BE2C (cell line): ENCODE results near the gene EFCAB6.

Source experiments
- DNase-seq: peaks from one replicate; pipeline ENCODE4 v3.0.0-alpha.2; 2020
- H3K27me3 ChIP-seq: fragments of 250-450 bp; sonication (Bioruptor Pico); 2 replicates; pipeline ENCODE4 v1.5.1; 2020; ENCODE audit warnings: mild to moderate bottlenecking
- H3K36me3 ChIP-seq: fragments of 250-450 bp; sonication (Bioruptor Pico); 2 replicates; pipeline ENCODE4 v1.5.1; 2020; ENCODE audit warnings: mild to moderate bottlenecking
- H3K4me1 ChIP-seq: fragments of 250-450 bp; sonication (Bioruptor Pico); 2 replicates; pipeline ENCODE4 v1.5.1; 2020
- H3K4me3 ChIP-seq: 2 replicates; pipeline ENCODE4 v1.5.1; 2011; ENCODE audit warnings: low read depth, low read length
- H3K9me3 ChIP-seq: fragments of 250-450 bp; sonication (Bioruptor Pico); 2 replicates; pipeline ENCODE4 v1.5.1; 2020
- TF ChIP-seq, protein P1 (sequence below): IDR thresholded peaks from 2 replicates; pipeline ENCODE4 v1.5.1; 2012; ENCODE audit warnings: mild to moderate bottlenecking, low read depth, low read length

EFCAB6 gene

DNA sequence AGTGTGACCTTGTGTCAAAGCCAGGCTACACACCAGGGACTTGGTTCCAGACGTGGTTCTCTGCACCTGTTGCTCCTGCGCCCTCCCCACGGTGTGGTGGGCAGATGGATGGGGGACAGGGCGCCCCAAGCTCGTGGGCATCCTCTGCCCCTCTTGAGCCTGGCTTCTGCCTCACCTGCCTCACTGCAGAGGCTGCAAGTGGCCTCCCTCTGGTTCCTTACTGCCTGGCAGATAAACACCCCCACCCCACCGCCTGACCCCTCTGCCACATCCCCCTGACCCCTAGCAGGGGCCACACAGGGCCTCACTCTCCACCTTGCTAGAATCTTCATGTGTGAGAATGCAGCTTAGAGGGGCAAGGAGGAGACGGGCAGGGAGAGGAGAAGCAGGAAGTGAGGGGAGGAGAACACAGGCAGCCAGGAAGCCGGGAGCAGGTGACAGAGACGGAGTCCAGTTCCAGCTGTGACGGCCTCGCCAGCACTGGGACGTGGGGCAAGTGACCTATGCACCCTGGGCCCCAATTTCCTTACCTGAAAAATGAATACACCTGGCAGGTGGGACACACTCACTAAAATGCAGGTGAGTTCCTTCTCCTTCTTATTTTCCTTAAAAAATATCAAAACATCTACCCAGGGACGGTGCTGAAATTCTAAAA lies 178.3 kb downstream of the EFCAB6 start:
- H3K9me3 ChIP-seq: no peaks in the 10 kb centered on the region
- TF ChIP-seq, protein P1, sequence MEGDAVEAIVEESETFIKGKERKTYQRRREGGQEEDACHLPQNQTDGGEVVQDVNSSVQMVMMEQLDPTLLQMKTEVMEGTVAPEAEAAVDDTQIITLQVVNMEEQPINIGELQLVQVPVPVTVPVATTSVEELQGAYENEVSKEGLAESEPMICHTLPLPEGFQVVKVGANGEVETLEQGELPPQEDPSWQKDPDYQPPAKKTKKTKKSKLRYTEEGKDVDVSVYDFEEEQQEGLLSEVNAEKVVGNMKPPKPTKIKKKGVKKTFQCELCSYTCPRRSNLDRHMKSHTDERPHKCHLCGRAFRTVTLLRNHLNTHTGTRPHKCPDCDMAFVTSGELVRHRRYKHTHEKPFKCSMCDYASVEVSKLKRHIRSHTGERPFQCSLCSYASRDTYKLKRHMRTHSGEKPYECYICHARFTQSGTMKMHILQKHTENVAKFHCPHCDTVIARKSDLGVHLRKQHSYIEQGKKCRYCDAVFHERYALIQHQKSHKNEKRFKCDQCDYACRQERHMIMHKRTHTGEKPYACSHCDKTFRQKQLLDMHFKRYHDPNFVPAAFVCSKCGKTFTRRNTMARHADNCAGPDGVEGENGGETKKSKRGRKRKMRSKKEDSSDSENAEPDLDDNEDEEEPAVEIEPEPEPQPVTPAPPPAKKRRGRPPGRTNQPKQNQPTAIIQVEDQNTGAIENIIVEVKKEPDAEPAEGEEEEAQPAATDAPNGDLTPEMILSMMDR: no peak
- H3K27me3 ChIP-seq: peaks cover 3% of the 10 kb centered on the region; the same call in 1 of the 2 replicates
- no peak for DNase-seq
- H3K4me1 ChIP-seq: no peaks in the 10 kb centered on the region
- H3K36me3 ChIP-seq: no peaks in the 10 kb centered on the region
- H3K4me3 ChIP-seq: no peak overlapping the region

- H3K4me1 ChIP-seq: no peaks in the 10 kb centered on the region
- no peaks in the 10 kb centered on the region for H3K36me3 ChIP-seq
- TF ChIP-seq, protein P1: no peak
- no peak for DNase-seq
- no peaks in the 10 kb centered on the region for H3K9me3 ChIP-seq
- H3K27me3 ChIP-seq: peaks cover 3% of the 10 kb centered on the region; the same call in 1 of the 2 replicates
- no peak overlapping the region for H3K4me3 ChIP-seq
Measured at GRCh38 chr22:43631846-43632245, 180.3 kb downstream of the EFCAB6 start.

DNA sequence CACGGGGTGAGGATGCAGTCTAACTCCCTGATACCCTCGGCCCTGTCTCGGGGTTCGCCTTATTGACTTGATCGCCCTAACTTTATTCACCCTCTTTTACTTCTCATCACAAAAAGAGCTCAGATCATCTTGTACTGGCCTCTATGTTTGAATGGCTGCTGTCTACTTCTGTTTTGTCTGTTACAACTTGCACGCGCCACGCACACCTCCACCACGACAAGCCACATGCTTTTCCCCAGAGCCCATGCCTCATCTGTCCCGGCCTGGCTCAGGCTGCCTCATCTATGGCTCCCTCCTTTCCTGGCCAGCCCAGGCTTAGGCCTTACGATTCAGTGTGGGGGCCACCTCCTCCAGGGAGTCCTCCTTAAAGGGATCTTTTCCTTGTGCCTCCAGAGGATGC lies 180.9 kb downstream of the EFCAB6 start:
- no peaks in the 10 kb centered on the region for H3K9me3 ChIP-seq
- DNase-seq: no peak
- TF ChIP-seq, protein P1: no peak
- H3K4me1 ChIP-seq: no peaks in the 10 kb centered on the region
- H3K27me3 ChIP-seq: peaks cover 3% of the 10 kb centered on the region; the same call in 1 of the 2 replicates
- no peak overlapping the region for H3K4me3 ChIP-seq
- H3K36me3 ChIP-seq: no peaks in the 10 kb centered on the region

DNA sequence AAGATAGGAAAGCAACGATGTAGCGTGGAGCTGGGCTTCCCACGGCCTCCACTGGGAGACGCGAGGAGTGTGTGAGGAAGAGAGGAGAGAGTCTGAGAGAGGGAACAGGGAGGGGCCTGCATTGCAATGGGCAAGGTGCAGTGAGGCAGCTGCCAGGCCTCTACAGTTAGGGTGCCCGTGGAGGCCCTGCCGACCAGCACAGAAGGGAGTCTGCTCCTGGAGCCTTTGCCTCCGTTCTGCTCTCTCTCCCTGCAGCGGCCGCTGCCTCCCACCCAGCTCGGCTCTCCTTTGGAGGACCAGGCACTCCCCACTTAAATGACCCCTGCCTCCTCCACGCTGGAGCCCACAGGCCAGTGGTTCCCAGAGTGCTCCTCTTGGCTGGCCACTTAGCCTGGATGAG lies 181.7 kb downstream of the EFCAB6 start:
- Histone ChIP-seq H3K27me3 (no peaks in the 10 kb centered on the region), H3K36me3 (no peaks in the 10 kb centered on the region), H3K9me3 (no peaks in the 10 kb centered on the region), H3K4me3 (no peak overlapping the region), H3K4me1 (no peaks in the 10 kb centered on the region)
- TF ChIP-seq, protein P1: no peak
- DNase-seq: no peak

DNA sequence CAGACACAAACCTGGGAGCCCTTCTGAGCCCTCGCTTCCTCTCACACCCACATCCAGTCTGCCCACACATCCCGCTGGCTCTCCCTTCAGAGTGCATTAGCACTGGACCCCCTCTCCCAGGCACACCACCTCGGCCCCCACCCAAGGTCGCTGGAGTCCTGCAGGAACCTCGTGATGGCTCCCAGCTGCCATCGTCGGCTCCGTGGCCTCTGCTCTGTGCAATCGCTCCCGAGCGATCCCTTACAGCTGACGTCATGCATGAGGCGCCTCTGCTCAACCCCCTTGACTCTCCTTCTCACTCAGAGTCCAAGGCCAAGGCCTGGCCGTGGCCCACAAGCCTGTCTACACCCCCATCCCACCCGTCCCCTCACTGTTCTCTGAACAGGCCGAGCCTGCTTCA lies 183.9 kb downstream of the EFCAB6 start:
- no peaks in the 10 kb centered on the region for H3K9me3 ChIP-seq
- no peaks in the 10 kb centered on the region for H3K4me1 ChIP-seq
- H3K36me3 ChIP-seq: no peaks in the 10 kb centered on the region
- TF ChIP-seq, protein P1: no peak
- no peak for DNase-seq
- H3K27me3 ChIP-seq: no peaks in the 10 kb centered on the region
- H3K4me3 ChIP-seq: no peak overlapping the region

GRCh38 chr22:43627485-43628213 lies 184.5 kb downstream of the EFCAB6 start:
- TF ChIP-seq, protein P1: no peak
- Histone ChIP-seq H3K9me3 (no peaks in the 10 kb centered on the region), H3K36me3 (no peaks in the 10 kb centered on the region), H3K4me3 (no peak overlapping the region), H3K4me1 (no peaks in the 10 kb centered on the region), H3K27me3 (no peaks in the 10 kb centered on the region)
- no peak for DNase-seq
